Measurements from ENCODE around the gene EGLN1. TPM values are rescaled to one million over a fixed set of nuclear protein-coding genes. Genes with fewer than 3 reads are reported as not detected.
A peak's percentile ranks its signal among the peaks of the same experiment; 100 is the strongest.
"Not testable (repeated sequence)": the region's sequence is repeated elsewhere in the genome, so short reads cannot be mapped to it uniquely, and the experiment has no call there.

Gene EGLN1
- total RNA-seq, 1 donor, result 44.1 TPM

- no peak overlapping the region for H3K4me3 ChIP-seq (ENCODE audit: low read depth, low read length)
- TF ChIP-seq CTCF (IDR thresholded peaks at IDR 0.05; ENCODE audit: insufficient read depth, low read length), result no peak
- peak; percentile 77 for DNase-seq (ENCODE audit: low read depth)
These were observed 67.6 kb downstream of the EGLN1 start for GRCh38 chr1:231354330-231355020.

- no peak for DNase-seq (ENCODE audit: low read depth)
- TF ChIP-seq CTCF (IDR thresholded peaks at IDR 0.05; ENCODE audit: insufficient read depth, low read length), result no peak
- H3K4me3 ChIP-seq (ENCODE audit: low read depth, low read length), result no peak overlapping the region
These were observed 69.0 kb downstream of the EGLN1 start for GRCh38 chr1:231353086-231353485.

DNA sequence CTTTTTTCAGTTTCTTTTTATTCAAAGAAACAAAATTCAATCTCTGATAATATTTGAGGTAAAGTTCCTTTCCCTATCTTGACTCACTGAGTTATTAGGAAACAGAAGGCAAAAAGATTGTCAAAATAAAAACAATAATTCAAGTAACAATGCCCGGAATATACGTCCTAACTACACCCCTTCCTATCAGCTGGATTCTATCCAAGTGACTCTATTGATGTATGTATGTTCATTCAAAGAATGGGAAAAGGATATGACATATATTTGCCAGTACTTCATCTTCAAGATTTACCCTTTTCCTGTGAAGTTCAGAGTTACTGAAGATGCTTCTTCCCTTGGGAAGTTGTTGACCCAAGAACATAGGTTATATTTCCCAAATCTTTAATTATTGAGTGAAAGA is 70.3 kb downstream of the EGLN1 start:
- no peak for TF ChIP-seq CTCF (IDR thresholded peaks at IDR 0.05; ENCODE audit: insufficient read depth, low read length)

DNA sequence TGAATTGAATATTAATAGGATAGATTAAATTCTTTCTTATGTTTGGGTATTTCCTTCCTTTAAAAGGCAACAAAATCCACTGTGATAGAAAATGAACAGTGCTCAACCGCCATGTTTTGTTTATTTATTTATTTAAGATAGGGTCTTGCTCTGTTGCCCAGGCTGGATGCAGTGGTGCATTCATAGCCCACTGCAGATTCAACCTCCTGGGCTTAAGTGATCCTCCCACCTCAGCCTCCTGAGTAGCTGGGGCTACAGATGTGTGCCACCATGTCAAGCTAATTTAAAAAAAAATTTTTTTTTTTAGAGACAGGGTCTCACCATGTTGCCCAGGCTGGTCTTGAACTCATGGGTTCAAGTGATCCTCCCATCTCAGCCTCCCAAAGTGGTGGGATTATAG is 73.2 kb downstream of the EGLN1 start:
- not testable (repeated sequence) for H3K4me3 ChIP-seq (ENCODE audit: low read depth, low read length); DNase-seq (ENCODE audit: low read depth)

More for the DNA sequence above, 70.3 kb downstream of the EGLN1 start:
- DNase-seq (ENCODE audit: low read depth), result no peak
- H3K4me3 ChIP-seq (ENCODE audit: low read depth, low read length), result no peak overlapping the region

GRCh38 chr1:231348442-231348841 is 73.6 kb downstream of the EGLN1 start:
- TF ChIP-seq CTCF (IDR thresholded peaks at IDR 0.05; ENCODE audit: insufficient read depth, low read length), result no peak
- DNase-seq (ENCODE audit: low read depth), result no peak
- no peak overlapping the region for H3K4me3 ChIP-seq (ENCODE audit: low read depth, low read length)

DNA sequence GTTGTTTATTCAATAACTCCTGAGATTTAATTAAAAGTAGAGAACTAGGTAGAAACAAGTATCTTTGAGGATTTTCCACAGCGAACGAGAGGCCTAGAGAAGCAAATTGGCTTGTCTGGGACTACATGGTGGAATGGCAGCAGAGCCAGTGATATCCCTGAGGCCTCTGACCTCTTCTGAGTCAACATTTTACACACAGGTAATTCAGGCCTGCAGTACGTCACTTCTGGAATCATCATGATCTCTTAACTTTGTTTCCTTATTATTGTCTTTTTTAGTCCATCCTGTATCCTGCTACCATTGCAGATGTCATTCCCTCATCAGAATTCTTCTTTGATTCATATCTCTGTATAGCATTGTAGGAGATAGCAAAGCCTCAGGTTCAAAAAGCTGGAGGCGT is 74.1 kb downstream of the EGLN1 start:
- no peak for TF ChIP-seq CTCF (IDR thresholded peaks at IDR 0.05; ENCODE audit: insufficient read depth, low read length)
- H3K4me3 ChIP-seq (ENCODE audit: low read depth, low read length), result no peak overlapping the region
- DNase-seq (ENCODE audit: low read depth), result no peak

DNA sequence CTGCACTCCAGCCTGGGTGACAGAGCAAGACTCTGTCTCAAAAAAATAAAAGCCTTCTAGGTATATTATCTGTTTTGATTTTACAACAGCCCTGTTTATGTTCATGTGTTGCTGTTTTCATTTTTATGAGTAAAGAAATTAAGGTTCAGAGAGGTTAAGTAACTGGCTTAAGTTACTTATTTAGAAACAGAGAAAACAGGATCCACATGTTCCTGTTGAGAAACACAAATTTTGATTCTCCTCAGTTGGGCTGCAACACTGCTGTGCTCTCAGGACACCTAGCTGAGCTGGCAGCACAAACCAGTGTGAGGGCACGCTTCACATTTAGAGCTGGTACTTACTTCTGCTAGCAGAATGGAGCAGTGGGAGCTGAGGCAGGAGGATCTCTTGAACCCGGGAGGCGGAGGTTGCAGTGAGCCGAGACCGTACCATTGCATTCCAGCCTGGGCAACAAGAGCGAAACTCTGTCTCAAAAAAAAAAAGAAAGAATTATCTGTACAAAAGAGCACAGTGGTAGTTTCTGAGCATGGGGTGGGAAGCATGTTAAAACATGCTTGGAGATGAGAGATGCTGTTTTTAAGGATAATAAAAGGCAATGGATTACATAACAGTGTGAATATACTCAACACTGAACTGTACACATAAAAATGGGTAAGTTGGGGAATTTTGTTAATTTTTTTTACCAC is 81.6 kb downstream of the EGLN1 start:
- no peak for DNase-seq (ENCODE audit: low read depth)
- TF ChIP-seq CTCF (IDR thresholded peaks at IDR 0.05; ENCODE audit: insufficient read depth, low read length), result no peak
- no peak overlapping the region for H3K4me3 ChIP-seq (ENCODE audit: low read depth, low read length)
